Ectodermal cell (in vitro differentiated cells): ENCODE results near the gene GRID1.
"Not testable (repeated sequence)": the region's sequence is repeated elsewhere in the genome, so short reads cannot be mapped to it uniquely, and the experiment has no call there.

Experiments used
- H3K27ac ChIP-seq: 2 replicates; pipeline ENCODE4 v1.7.0; 2013; ENCODE audit warnings: mild to moderate bottlenecking, low read depth, low read length; ENCODE audit not compliant: insufficient read depth, poor library complexity, severe bottlenecking
- H3K27me3 ChIP-seq: 2 replicates; pipeline ENCODE4 v1.7.0; 2013; ENCODE audit warnings: mild to moderate bottlenecking, low read length; ENCODE audit not compliant: insufficient read depth, control insufficient read depth, poor library complexity, severe bottlenecking
- H3K36me3 ChIP-seq: one replicate; pipeline ENCODE4 v1.7.0; 2013; ENCODE audit warnings: low read length; ENCODE audit not compliant: control insufficient read depth, insufficient read depth
- H3K4me1 ChIP-seq: one replicate; pipeline ENCODE4 v1.7.0; 2013; ENCODE audit warnings: low read length; ENCODE audit not compliant: control insufficient read depth, insufficient read depth
- H3K4me3 ChIP-seq: 2 replicates; pipeline ENCODE4 v1.7.0; 2013; ENCODE audit warnings: low read depth, low read length, control low read depth; ENCODE audit not compliant: insufficient read depth
- H3K9me3 ChIP-seq: 2 replicates; pipeline ENCODE4 v1.7.0; 2013; ENCODE audit warnings: mild to moderate bottlenecking, low read length, moderate library complexity; ENCODE audit not compliant: control insufficient read depth
- WGBS, 2 experiments: methylation state at CpG; one replicate each; pipeline ENCODE4 v1.1.7; 2013; ENCODE audit warnings: missing lambda C conversion rate in 2 of 2; 5-methylcytosine and 5-hydroxymethylcytosine counted together

Gene GRID1

GRCh38 chr10:86037096-86037495 lies 329.5 kb downstream of the GRID1 start:
- Histone ChIP-seq H3K4me3 (no peak overlapping the region), H3K36me3 (no peaks in the 10 kb centered on the region), H3K27ac (no peak overlapping the region), H3K27me3 (no peaks in the 10 kb centered on the region), H3K4me1 (no peaks in the 10 kb centered on the region), H3K9me3 (no peaks in the 10 kb centered on the region)
- 95 to 98% methylated on average over 5 of the region's 5 CpGs for WGBS, 2 experiments

- Histone ChIP-seq H3K27me3 (no peaks in the 10 kb centered on the region), H3K4me1 (no peaks in the 10 kb centered on the region), H3K27ac (no peak overlapping the region), H3K36me3 (no peaks in the 10 kb centered on the region), H3K4me3 (no peak overlapping the region), H3K9me3 (no peaks in the 10 kb centered on the region)
- 91 to 92% methylated on average over 5 of the region's 5 CpGs for WGBS, 2 experiments
Measured at GRCh38 chr10:86036544-86036831, 330.1 kb downstream of the GRID1 start.

GRCh38 chr10:86035791-86036543 lies 330.6 kb downstream of the GRID1 start:
- 94% methylated on average over 11 of the region's 11 CpGs for WGBS, 2 experiments
- no peaks in the 10 kb centered on the region for H3K9me3 ChIP-seq

GRCh38 chr10:86034710-86035109 lies 331.9 kb downstream of the GRID1 start:
- no peaks in the 10 kb centered on the region for H3K36me3 ChIP-seq
- H3K27me3 ChIP-seq = no peaks in the 10 kb centered on the region
- H3K27ac ChIP-seq = no peak overlapping the region
- 84 to 100% methylated on average over 1 of the region's 1 CpG for WGBS, 2 experiments
- no peak overlapping the region for H3K4me3 ChIP-seq
- H3K9me3 ChIP-seq = no peaks in the 10 kb centered on the region
- no peaks in the 10 kb centered on the region for H3K4me1 ChIP-seq

More at GRCh38 chr10:86035791-86036543, 330.6 kb downstream of the GRID1 start:
- H3K4me3 ChIP-seq = no peak overlapping the region
- no peaks in the 10 kb centered on the region for H3K27me3 ChIP-seq
- no peaks in the 10 kb centered on the region for H3K4me1 ChIP-seq
- no peaks in the 10 kb centered on the region for H3K36me3 ChIP-seq
- H3K27ac ChIP-seq = no peak overlapping the region

GRCh38 chr10:86033581-86033980 lies 333.0 kb downstream of the GRID1 start:
- Histone ChIP-seq H3K27me3 (no peaks in the 10 kb centered on the region), H3K27ac (no peak overlapping the region), H3K4me3 (no peak overlapping the region), H3K36me3 (no peaks in the 10 kb centered on the region), H3K9me3 (no peaks in the 10 kb centered on the region), H3K4me1 (no peaks in the 10 kb centered on the region)
- WGBS, 2 experiments = 83 to 95% methylated on average over 1 of the region's 1 CpG

- not testable (repeated sequence) for H3K27ac ChIP-seq, H3K9me3 ChIP-seq, H3K4me3 ChIP-seq, H3K4me1 ChIP-seq, H3K27me3 ChIP-seq, H3K36me3 ChIP-seq
- 93 to 94% methylated on average over 8 of the region's 8 CpGs for WGBS, 2 experiments
Measured at GRCh38 chr10:86032087-86032486, 334.5 kb downstream of the GRID1 start.

GRCh38 chr10:86030312-86030711 lies 336.3 kb downstream of the GRID1 start:
- WGBS, 2 experiments = 46 to 54% methylated on average over 1 of the region's 2 CpGs
- no peaks in the 10 kb centered on the region for H3K4me1 ChIP-seq
- no peaks in the 10 kb centered on the region for H3K9me3 ChIP-seq

GRCh38 chr10:86027346-86027745 lies 339.2 kb downstream of the GRID1 start:
- Histone ChIP-seq H3K4me3 (no peak overlapping the region), H3K4me1 (no peaks in the 10 kb centered on the region), H3K9me3 (no peaks in the 10 kb centered on the region), H3K36me3 (no peaks in the 10 kb centered on the region), H3K27me3 (no peaks in the 10 kb centered on the region), H3K27ac (no peak overlapping the region)
- 83 to 87% methylated on average over 1 to 2 of the region's 2 CpGs for WGBS, 2 experiments

More at GRCh38 chr10:86030312-86030711, 336.3 kb downstream of the GRID1 start:
- Histone ChIP-seq H3K27ac (no peak overlapping the region), H3K27me3 (no peaks in the 10 kb centered on the region), H3K4me3 (no peak overlapping the region), H3K36me3 (no peaks in the 10 kb centered on the region)

- no peaks in the 10 kb centered on the region for H3K36me3 ChIP-seq
- no peak overlapping the region for H3K4me3 ChIP-seq
- 94 to 97% methylated on average over 3 of the region's 3 CpGs for WGBS, 2 experiments
- H3K27me3 ChIP-seq = no peaks in the 10 kb centered on the region
- no peak overlapping the region for H3K27ac ChIP-seq
- H3K4me1 ChIP-seq = no peaks in the 10 kb centered on the region
- H3K9me3 ChIP-seq = no peaks in the 10 kb centered on the region
Measured at GRCh38 chr10:86025509-86025908, 341.1 kb downstream of the GRID1 start.

GRCh38 chr10:86024281-86025041 lies 342.1 kb downstream of the GRID1 start:
- no peaks in the 10 kb centered on the region for H3K9me3 ChIP-seq
- H3K27ac ChIP-seq = no peak overlapping the region
- 90 to 94% methylated on average over 8 of the region's 8 CpGs for WGBS, 2 experiments
- no peaks in the 10 kb centered on the region for H3K27me3 ChIP-seq
- H3K36me3 ChIP-seq = no peaks in the 10 kb centered on the region
- H3K4me1 ChIP-seq = no peaks in the 10 kb centered on the region
- H3K4me3 ChIP-seq = no peak overlapping the region
